ENCODE measurements around the gene SSBP2.
"Not testable (repeated sequence)": the region's sequence is repeated elsewhere in the genome, so short reads cannot be mapped to it uniquely, and the experiment has no call there.

Gene SSBP2

GRCh38 chr5:81517462-81517861, 233.4 kb downstream of the SSBP2 start:
- DNase-seq = no peak

GRCh38 chr5:81516091-81516490, 234.8 kb downstream of the SSBP2 start:
- DNase-seq = no peak

DNA sequence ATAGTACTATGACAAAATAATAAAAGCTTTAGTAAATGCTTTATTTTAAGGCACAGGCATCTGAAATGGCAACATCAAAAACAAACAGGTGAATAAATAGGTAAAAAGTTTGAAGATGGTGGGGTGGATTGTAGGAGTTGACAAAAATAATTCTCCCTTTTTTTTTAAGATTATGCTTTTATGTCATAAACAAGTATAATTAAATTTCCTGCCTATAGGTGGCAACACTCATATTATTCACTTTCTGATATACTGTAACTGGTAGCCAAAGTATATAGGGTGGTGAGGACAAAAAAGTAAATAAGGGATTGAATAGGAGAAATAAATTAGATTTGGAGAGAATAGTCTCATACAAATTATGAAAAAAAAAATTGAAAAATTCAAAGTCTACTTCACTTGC, 236.9 kb downstream of the SSBP2 start:
- peak in 1 of 2 experiments; percentile 10 for DNase-seq

DNA sequence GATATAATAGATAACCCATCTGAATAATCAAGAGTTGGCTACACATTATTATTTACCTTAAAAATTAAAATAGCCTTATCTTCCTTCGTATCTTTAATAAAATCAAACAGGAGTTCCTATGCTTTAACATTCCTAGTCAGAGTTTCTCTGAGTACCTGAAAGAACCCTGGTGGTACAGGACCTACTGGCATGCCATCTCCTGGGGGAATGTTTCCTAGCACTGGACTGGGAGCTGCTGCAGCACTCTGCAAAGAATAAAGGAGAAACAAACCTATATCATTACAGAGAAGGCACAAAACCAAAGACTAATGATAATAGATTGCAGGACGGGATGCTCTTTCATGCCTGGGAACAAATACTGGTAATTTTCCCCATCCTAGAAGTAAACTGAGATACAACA, 237.4 kb downstream of the SSBP2 start:
- DNase-seq = no peak

- peak; percentile 31 to 81 for DNase-seq
These were observed 243.9 kb downstream of the SSBP2 start for GRCh38 chr5:81506900-81507588.

GRCh38 chr5:81506378-81506777, 244.5 kb downstream of the SSBP2 start:
- no peak for DNase-seq

GRCh38 chr5:81505672-81506071, 245.2 kb downstream of the SSBP2 start:
- DNase-seq = no peak

- DNase-seq = not testable (repeated sequence)
These were observed 247.3 kb downstream of the SSBP2 start for GRCh38 chr5:81503602-81504001.

GRCh38 chr5:81495286-81495685, 255.6 kb downstream of the SSBP2 start:
- peak in 1 of 2 experiments; percentile 2 for DNase-seq

- DNase-seq = no peak
These were observed 262.0 kb downstream of the SSBP2 start for GRCh38 chr5:81488862-81489261.

- DNase-seq = peak in 1 of 2 experiments; percentile 3
These were observed 264.2 kb downstream of the SSBP2 start for GRCh38 chr5:81486711-81487110.

- DNase-seq = no peak
These were observed 268.3 kb downstream of the SSBP2 start for GRCh38 chr5:81482595-81482994.

- not testable (repeated sequence) for DNase-seq
These were observed 277.5 kb downstream of the SSBP2 start for GRCh38 chr5:81473395-81473794.

DNA sequence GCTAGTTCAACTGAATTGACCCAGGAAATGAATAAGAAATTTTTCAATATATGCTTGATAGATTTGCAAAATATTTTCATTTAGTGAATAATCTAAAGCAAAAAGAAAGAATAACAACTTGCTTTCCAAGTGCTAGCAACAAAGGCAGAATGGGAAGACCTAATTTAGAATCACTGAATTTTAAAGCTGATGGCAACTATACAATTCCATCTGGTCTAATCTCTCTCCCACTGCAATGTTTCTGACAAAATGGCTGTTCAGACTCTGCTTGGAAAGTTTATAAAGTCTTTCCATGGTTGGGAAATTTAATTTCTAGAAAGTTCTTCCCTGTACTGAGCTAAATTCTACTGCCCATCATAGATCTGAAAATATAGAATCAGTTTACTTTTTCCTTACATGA, 281.2 kb downstream of the SSBP2 start:
- no peak for DNase-seq

- DNase-seq = no peak
These were observed 300.0 kb downstream of the SSBP2 start for GRCh38 chr5:81450940-81451339.

DNA sequence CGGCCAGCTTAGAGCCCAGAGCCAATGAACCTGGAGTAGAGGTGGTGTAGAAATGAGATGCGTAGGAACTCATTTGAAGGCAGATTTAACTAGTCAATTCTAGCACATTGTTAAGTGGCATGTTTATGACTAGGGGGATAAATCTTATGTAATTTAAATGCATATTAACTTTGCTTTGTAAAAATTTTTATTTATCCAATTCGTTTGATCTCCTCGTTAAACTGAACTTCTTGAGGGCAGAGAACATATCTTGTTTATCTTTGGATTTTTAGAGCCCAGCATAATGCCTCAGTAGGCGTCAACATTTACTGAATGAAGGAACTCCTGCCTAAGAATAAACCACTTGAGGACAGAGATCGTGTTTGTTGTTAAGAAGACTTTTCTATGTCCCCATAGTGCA, 315.9 kb downstream of the SSBP2 start:
- DNase-seq = no peak

DNA sequence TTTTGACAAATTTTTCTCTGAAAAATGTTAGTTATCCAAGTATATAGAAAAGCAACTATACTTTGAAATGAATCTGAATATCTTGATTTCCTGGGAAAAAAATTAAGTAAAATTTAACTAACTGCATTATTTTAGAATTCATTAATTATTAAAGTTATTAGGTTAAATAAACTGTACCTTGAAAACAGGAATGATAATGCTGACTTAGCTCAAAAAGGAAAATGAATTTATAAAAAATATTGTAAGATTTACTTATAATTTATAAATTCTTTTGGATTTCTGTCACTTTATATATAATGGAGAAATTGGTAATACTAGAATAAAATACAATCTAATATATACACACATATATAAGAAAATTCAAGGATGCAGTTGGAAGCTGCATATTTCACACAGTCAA, 320.9 kb downstream of the SSBP2 start:
- DNase-seq = no peak

GRCh38 chr5:81429363-81429762, 321.5 kb downstream of the SSBP2 start:
- no peak for DNase-seq

DNA sequence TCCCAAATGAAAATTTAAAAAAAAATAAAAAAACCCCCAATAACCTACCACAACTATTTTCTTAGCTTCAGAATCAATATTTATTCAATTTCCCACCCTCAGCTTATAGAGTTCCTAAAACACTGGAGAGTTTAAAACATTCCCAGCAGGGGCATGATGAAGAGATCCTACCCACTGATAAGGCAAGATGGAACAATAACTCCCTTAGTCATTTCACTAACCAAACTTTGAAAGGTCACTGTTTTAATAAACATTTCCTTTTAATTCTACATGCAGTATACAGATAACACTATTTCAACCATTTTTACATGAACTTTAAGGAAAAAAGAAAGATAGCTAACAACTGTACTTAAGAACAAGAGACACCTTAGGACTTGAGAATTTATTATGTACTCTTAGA, 322.0 kb downstream of the SSBP2 start:
- DNase-seq = no peak

GRCh38 chr5:81428446-81428845, 322.5 kb downstream of the SSBP2 start:
- DNase-seq = no peak

DNA sequence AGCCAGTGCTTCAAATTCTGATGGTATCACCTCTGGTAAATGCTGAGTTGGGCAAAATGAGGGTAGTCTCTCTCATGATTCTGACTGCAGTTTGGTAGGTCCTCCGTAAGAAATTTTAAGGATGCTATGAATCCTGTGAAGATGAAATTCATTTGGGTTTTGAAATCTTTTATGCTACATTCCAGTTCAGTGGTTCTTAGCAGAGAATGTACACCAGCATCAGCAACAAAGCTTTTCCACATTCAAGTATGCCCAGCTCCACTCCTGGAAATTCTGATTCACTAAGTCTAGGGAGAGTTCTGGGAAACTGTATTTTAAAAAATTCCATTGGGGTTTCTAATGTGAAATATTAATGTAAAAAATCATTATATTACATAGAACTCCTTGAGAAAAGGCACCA, 323.3 kb downstream of the SSBP2 start:
- no peak for DNase-seq

GRCh38 chr5:81426359-81427030, 324.4 kb downstream of the SSBP2 start:
- DNase-seq = no peak

GRCh38 chr5:81425569-81425968, 325.3 kb downstream of the SSBP2 start:
- peak; percentile 18 to 72 for DNase-seq

DNA sequence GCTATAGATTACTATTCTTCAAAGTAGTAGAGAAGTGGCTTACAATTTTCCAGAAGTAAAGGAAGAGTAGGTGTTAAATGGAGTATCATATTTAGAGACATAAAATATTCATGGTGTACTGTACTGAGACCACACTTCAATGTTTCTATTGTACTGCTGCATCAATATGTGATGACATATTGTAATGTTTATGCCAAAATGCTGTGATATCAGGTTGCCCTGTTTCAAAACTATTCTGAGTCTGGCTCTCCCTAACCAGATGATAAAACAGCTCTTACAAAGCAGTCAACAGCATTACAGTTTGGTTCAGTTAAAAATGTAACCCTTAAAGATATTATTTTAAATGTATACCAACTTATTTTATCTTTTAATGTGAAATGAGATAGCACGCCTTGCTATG, 326.2 kb downstream of the SSBP2 start:
- DNase-seq = no peak

DNA sequence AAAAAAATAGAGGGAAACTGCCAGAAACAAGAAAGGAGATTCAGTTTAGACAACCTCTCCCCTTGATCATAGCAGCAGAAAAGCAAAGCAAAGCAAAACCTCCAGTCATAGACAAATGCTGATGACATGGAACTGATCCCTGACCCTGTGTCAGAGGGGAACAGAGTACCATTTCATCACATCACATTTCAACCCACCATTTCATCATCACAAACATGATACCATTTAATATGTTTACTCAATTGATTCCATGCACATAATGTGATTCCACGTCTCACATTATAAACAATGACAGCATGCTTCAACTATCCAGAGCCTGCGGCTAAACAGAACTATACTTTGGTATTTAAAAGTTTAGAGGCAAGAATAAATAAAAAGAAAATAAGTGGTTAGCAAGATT, 328.2 kb downstream of the SSBP2 start:
- DNase-seq = no peak

All from NCI-H446 (cell line).